T-cell (primary cell): ENCODE results near the gene MCF2L. TPM values are rescaled to one million over a fixed set of nuclear protein-coding genes. Genes with fewer than 3 reads are reported as not detected.

Source experiments
- ATAC-seq, 4 experiments: fragments of 200-7000 bp in 3 of 4; fragments of 150-1000 bp in 1 of 4; cut with Tn5 transposase; replicated peaks in 1 of 4; 1 replicate in 3 of 4; 2 replicates in 1 of 4; pipeline ENCODE4 v1.10.0; 2021; ENCODE audit warnings: moderate library complexity in 3 of 4, mild to moderate bottlenecking in 2 of 4, moderate number of reproducible peaks in 1 of 4
- CTCF ChIA-PET, 2 donors: fragments of 300-600 bp; sonication (Branson Sonifier 250); formaldehyde crosslinking; loops; one replicate each; lab custom pipeline; 2022; ENCODE audit warnings: antibody characterized with exemption in 2 of 2; lab: Charles Lee
- POLR2A ChIA-PET, 2 donors: fragments of 300-600 bp; sonication (Branson Sonifier 250); formaldehyde crosslinking; loops; one replicate each; lab custom pipeline; 2022; ENCODE audit warnings: antibody characterized with exemption in 2 of 2; lab: Charles Lee
- DNase-seq, 35 experiments: peaks; one replicate each; pipeline versions ENCODE4 v3.0.0 to v3.0.0-alpha.2; 2013 to 2023
- H3K27ac ChIP-seq: one replicate; pipeline ENCODE4 v1.5.1; 2013; ENCODE audit warnings: low read length
- H3K27me3 ChIP-seq, 2 experiments: replicated peaks in 1 of 2; 1 replicate in 1 of 2; 2 replicates in 1 of 2; pipeline versions ENCODE4 v1.6.1 to v1.7.0; 2013; ENCODE audit warnings: low read length in 1 of 2, mixed read lengths in 1 of 2; ENCODE audit not compliant: control insufficient read depth in 2 of 2, insufficient read depth in 2 of 2; ENCODE audit errors: extremely low read depth in 1 of 2
- H3K36me3 ChIP-seq, 2 donors: 1 replicate in 1 of 2; 2 replicates in 1 of 2; pipeline versions ENCODE4 v1.6.1 to v1.7.0; 2013; ENCODE audit warnings: low read length in 1 of 2; ENCODE audit not compliant: control insufficient read depth in 2 of 2, insufficient read depth in 1 of 2; ENCODE audit errors: extremely low read depth in 1 of 2
- H3K4me1 ChIP-seq, 2 experiments: 1 replicate in 1 of 2; 2 replicates in 1 of 2; pipeline versions ENCODE4 v1.6.1 to v1.7.0; 2013; ENCODE audit warnings: low read length in 2 of 2, mixed read lengths in 1 of 2; ENCODE audit not compliant: insufficient read depth in 2 of 2, control insufficient read depth in 1 of 2; ENCODE audit errors: extremely low read depth in 1 of 2
- H3K4me3 ChIP-seq, 2 donors: 1 replicate in 1 of 2; 2 replicates in 1 of 2; pipeline versions ENCODE4 v1.5.1 to v1.7.0; 2013; ENCODE audit warnings: mild to moderate bottlenecking in 2 of 2, low read length in 1 of 2, moderate library complexity in 1 of 2; ENCODE audit not compliant: control insufficient read depth in 1 of 2; ENCODE audit errors: extremely low read depth in 1 of 2
- H3K9me3 ChIP-seq: 2 replicates; pipeline ENCODE4 v1.7.0; 2013
- H3K27ac Mint-ChIP-seq, 2 donors: one replicate each; pipeline ENCODE4 v1.8.0; 2020 to 2021; ENCODE audit warnings: mild to moderate bottlenecking in 2 of 2, mixed read lengths in 2 of 2
- H3K27me3 Mint-ChIP-seq, 2 donors: one replicate each; pipeline ENCODE4 v1.8.0; 2021 to 2022; ENCODE audit warnings: mixed read lengths in 2 of 2
- H3K36me3 Mint-ChIP-seq: one replicate; pipeline ENCODE4 v1.8.0; 2021; ENCODE audit warnings: mixed read lengths
- H3K4me1 Mint-ChIP-seq, 3 donors: one replicate each; pipeline ENCODE4 v1.8.0; 2020 to 2022; ENCODE audit warnings: mixed read lengths in 3 of 3, mild to moderate bottlenecking in 1 of 3
- H3K4me3 Mint-ChIP-seq, 3 donors: one replicate each; pipeline ENCODE4 v1.8.0; 2020 to 2022; ENCODE audit warnings: mild to moderate bottlenecking in 3 of 3, mixed read lengths in 3 of 3, moderate library complexity in 3 of 3
- H3K9me3 Mint-ChIP-seq, 3 donors: one replicate each; pipeline ENCODE4 v1.8.0; 2020 to 2022; ENCODE audit warnings: mixed read lengths in 3 of 3
- WGBS: methylation state at CpG from one replicate; pipeline ENCODE4 v1.1.5; 2013; ENCODE audit warnings: missing lambda C conversion rate; ENCODE audit not compliant: insufficient coverage; 5-methylcytosine and 5-hydroxymethylcytosine counted together
- total RNA-seq, 35 experiments: library from RNA in 6 of 35; stranded (reverse) in 6 of 35; fragments of 120-200 nt in 1 of 35; gene quantifications; one replicate each; pipeline versions ENCODE4 v1.2.1 to v1.2.4 and lab custom pipeline; 2013 to 2026

MCF2L gene
- total RNA-seq, 5 donors from 2014 or later (not counting 1 experiment from before 2014, with no cell fraction given) = 18.2 to 30.0 (median 24.7) TPM

GRCh38 chr13:113061271-113061625, 92.2 kb downstream of the MCF2L start:
- WGBS = 95% methylated on average over 6 of the region's 9 CpGs
- H3K9me3 ChIP-seq = no peaks in the 10 kb centered on the region
- Mint-ChIP-seq H3K27ac (no peak overlapping the region), H3K36me3 (peaks cover 14% of the 10 kb centered on the region), H3K4me3 (no peak overlapping the region), H3K4me1 (no peaks in the 10 kb centered on the region), H3K9me3 (no peaks in the 10 kb centered on the region), H3K27me3 (no peaks in the 10 kb centered on the region)
- POLR2A ChIA-PET = no interaction called here
- ATAC-seq (no peak), DNase-seq (no peak)
- H3K4me1 ChIP-seq = no peaks in the 10 kb centered on the region
- H3K27ac ChIP-seq = no peak overlapping the region
- H3K27me3 ChIP-seq = no peaks in the 10 kb centered on the region
- no peak overlapping the region for H3K4me3 ChIP-seq
- peaks cover 0 to 15% of the 10 kb centered on the region in 2 donors for H3K36me3 ChIP-seq
- CTCF ChIA-PET = no interaction called here

DNA sequence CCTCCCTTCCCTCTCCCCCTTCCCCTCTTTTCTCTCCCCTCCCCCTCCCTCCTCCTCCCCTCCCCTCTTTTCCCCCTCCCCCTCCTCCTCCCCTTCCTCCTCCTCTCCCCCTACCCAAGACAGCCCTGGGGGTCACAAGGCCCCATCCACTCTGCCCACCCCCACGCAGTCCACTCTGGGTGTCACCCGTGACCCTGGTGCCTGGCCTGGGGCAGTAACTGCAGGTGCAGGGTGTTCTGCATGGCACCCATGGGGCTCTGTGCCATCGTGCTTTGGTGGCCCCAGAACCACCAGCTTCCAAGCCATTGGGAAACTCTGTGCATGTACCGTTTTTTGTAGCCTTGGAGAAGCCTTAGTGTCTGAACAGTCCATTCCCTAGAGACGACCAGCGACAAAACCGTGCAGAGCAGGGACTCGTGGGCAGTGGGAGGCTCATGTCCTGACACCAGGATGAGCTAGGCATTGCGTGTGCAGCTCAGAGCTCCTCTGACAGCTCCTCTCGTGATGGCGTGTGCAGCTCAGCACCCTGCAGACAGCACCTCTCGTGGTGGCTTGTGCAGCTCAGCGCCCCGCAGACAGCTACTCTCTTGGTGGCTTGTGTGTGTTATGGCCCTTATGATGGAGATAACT, 92.9 kb downstream of the MCF2L start:
- Histone ChIP-seq H3K4me1 (no peaks in the 10 kb centered on the region), H3K9me3 (no peaks in the 10 kb centered on the region), H3K27me3 (no peaks in the 10 kb centered on the region), H3K27ac (no peak overlapping the region), H3K36me3 (peaks cover 0 to 17% of the 10 kb centered on the region in 2 donors), H3K4me3 (no peak overlapping the region)
- WGBS = 91% methylated on average over 10 of the region's 14 CpGs
- no peaks in the 10 kb centered on the region for H3K9me3 Mint-ChIP-seq
- H3K27me3 Mint-ChIP-seq = no peaks in the 10 kb centered on the region
- no peak overlapping the region for H3K27ac Mint-ChIP-seq
- POLR2A ChIA-PET = no interaction called here
- CTCF ChIA-PET = no interaction called here
- no peaks in the 10 kb centered on the region for H3K4me1 Mint-ChIP-seq
- H3K36me3 Mint-ChIP-seq = peaks cover 14% of the 10 kb centered on the region
- ATAC-seq (no peak), DNase-seq (no peak)
- H3K4me3 Mint-ChIP-seq = no peak overlapping the region

DNA sequence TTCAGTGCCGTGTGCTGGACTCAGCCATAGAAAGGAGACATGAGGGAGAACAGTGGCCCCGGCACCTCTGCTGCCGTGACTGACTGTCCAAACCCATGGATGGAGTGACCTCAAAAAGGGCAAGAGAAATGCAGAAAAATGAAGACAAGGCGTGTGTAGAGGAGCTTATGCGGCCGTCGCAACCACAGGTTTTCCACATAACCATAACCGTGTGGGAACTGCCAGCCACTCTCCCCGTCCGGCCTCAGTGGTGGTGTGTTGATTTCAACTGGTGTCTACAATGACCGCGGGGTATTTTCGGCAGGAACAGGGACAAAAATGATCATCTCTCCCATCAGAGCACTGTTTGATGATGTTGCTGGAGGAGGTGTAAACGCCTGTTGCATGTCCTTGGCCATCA, 93.7 kb downstream of the MCF2L start:
- Mint-ChIP-seq H3K4me1 (no peaks in the 10 kb centered on the region), H3K27ac (no peak overlapping the region), H3K4me3 (no peak overlapping the region), H3K27me3 (no peaks in the 10 kb centered on the region), H3K9me3 (no peaks in the 10 kb centered on the region), H3K36me3 (peaks cover 14% of the 10 kb centered on the region)
- no peak for ATAC-seq
- Histone ChIP-seq H3K4me3 (no peak overlapping the region), H3K27ac (no peak overlapping the region), H3K27me3 (no peaks in the 10 kb centered on the region), H3K9me3 (no peaks in the 10 kb centered on the region), H3K36me3 (peaks cover 0 to 17% of the 10 kb centered on the region in 2 donors), H3K4me1 (no peaks in the 10 kb centered on the region)
- POLR2A ChIA-PET = no interaction called here
- no peak for DNase-seq
- CTCF ChIA-PET = no interaction called here
- 92% methylated on average over 2 of the region's 14 CpGs for WGBS

DNA sequence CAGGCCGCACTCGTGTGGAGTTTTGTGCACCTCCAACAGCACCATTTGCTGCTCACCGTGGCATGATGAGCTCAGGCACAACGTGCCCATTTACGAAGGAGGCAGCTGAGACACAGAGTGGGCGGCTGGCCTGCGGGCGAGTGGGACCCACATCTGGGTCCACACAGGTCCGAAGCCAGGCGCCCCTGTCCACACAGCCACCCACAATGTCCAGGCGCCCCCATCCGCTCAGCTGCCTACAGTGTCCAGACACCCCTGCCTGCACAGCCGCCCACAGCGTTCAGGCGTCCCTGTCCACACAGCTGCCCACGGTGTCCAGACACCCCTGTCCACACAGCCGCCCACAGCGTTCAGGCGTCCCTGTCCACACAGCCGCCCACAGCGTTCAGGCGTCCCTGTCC, 94.1 kb downstream of the MCF2L start:
- H3K9me3 ChIP-seq = no peaks in the 10 kb centered on the region
- H3K27ac Mint-ChIP-seq = no peak overlapping the region
- H3K36me3 Mint-ChIP-seq = peaks cover 14% of the 10 kb centered on the region
- no peaks in the 10 kb centered on the region for H3K4me1 Mint-ChIP-seq
- no peaks in the 10 kb centered on the region for H3K4me1 ChIP-seq
- ChIA-PET CTCF (no interaction called here), POLR2A (no interaction called here)
- no peak overlapping the region for H3K27ac ChIP-seq
- DNase-seq (no peak), ATAC-seq (no peak)
- H3K27me3 ChIP-seq = no peaks in the 10 kb centered on the region
- H3K4me3 ChIP-seq = no peak overlapping the region
- H3K4me3 Mint-ChIP-seq = no peak overlapping the region
- 90% methylated on average over 21 of the region's 22 CpGs for WGBS
- H3K27me3 Mint-ChIP-seq = no peaks in the 10 kb centered on the region
- H3K36me3 ChIP-seq = peaks cover 0 to 17% of the 10 kb centered on the region in 2 donors
- no peaks in the 10 kb centered on the region for H3K9me3 Mint-ChIP-seq

DNA sequence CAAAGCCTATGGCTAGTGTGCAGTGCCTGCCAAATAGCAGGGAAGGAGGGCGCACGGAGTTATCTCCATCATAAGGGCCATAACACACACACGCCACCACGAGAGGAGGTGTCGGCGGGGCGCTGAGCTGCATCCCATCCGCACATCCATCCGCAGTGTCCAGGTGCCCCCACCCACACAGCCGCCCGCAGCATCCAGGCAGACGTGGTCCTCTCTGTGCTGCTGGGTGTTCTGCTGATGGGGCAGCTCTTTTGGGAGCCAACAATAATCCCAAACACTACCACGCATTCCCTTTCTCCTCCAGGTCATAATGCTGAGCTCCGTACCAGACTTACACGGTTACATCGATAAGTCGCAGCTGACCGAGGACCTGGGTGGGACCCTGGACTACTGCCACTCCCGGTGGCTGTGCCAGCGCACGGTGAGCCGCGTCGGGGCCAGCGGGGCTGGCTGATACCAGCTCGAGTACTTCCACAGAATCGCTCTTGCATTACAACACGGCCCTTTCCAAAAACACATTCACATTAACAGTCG, 95.1 kb downstream of the MCF2L start:
- no peaks in the 10 kb centered on the region for H3K27me3 Mint-ChIP-seq
- H3K4me1 Mint-ChIP-seq = no peaks in the 10 kb centered on the region
- DNase-seq = no peak

GRCh38 chr13:113064534-113065405, 95.8 kb downstream of the MCF2L start:
- Mint-ChIP-seq H3K36me3 (peaks cover 9% of the 10 kb centered on the region), H3K4me3 (no peak overlapping the region), H3K27me3 (no peaks in the 10 kb centered on the region), H3K27ac (no peak overlapping the region), H3K9me3 (no peaks in the 10 kb centered on the region), H3K4me1 (no peaks in the 10 kb centered on the region)
- peaks cover 0 to 17% of the 10 kb centered on the region in 2 donors for H3K36me3 ChIP-seq
- H3K9me3 ChIP-seq = no peaks in the 10 kb centered on the region
- WGBS = 91% methylated on average over 40 of the region's 41 CpGs
- no peaks in the 10 kb centered on the region for H3K27me3 ChIP-seq
- POLR2A ChIA-PET = interaction anchor here in 1 of 2 donors (0.6 kb wide), 1 partner anchor 28 kb away, joined by 3 read pairs; no protein-coding TSS in a partner anchor
- CTCF ChIA-PET = no interaction called here
- ATAC-seq (no peak), DNase-seq (no peak)
- H3K4me3 ChIP-seq = no peak overlapping the region
- no peak overlapping the region for H3K27ac ChIP-seq
- no peaks in the 10 kb centered on the region for H3K4me1 ChIP-seq

More for the DNA sequence above, 95.1 kb downstream of the MCF2L start:
- Mint-ChIP-seq H3K4me3 (no peak overlapping the region), H3K27ac (no peak overlapping the region), H3K9me3 (no peaks in the 10 kb centered on the region), H3K36me3 (peaks cover 14% of the 10 kb centered on the region)
- Histone ChIP-seq H3K4me3 (no peak overlapping the region), H3K27ac (no peak overlapping the region), H3K4me1 (no peaks in the 10 kb centered on the region), H3K9me3 (no peaks in the 10 kb centered on the region), H3K27me3 (no peaks in the 10 kb centered on the region), H3K36me3 (peaks cover 0 to 17% of the 10 kb centered on the region in 2 donors)
- ChIA-PET CTCF (no interaction called here), POLR2A (interaction anchor here in 1 of 2 donors (0.6 kb wide), 1 partner anchor 28 kb away, joined by 3 read pairs; no protein-coding TSS in a partner anchor)
- ATAC-seq = no peak
- 95% methylated on average over 10 of the region's 29 CpGs for WGBS
